H9 (cell line): Measurements from ENCODE around the gene ZDHHC1. TPM values are rescaled to one million over a fixed set of nuclear protein-coding genes. Genes with fewer than 3 reads are reported as not detected.

Experiments
- DNase-seq: peaks from one replicate; pipeline ENCODE4 v3.0.0-alpha.2; 2017
- H2AFZ ChIP-seq: one replicate; pipeline ENCODE4 v1.6.1; 2013; ENCODE audit warnings: mild to moderate bottlenecking, low read length, control low read depth, moderate library complexity
- H2AK5ac ChIP-seq: 2 replicates; pipeline ENCODE4 v1.6.1; 2013; ENCODE audit warnings: low read length, control low read depth, mixed read lengths; ENCODE audit not compliant: insufficient read length
- H2BK120ac ChIP-seq: one replicate; pipeline ENCODE4 v1.6.1; 2013; ENCODE audit warnings: low read depth, mild to moderate bottlenecking, low read length, control low read depth, inconsistent platforms; ENCODE audit not compliant: poor library complexity, severe bottlenecking
- H2BK12ac ChIP-seq: 2 replicates; pipeline ENCODE4 v1.6.1; 2013; ENCODE audit warnings: low read length, control low read depth, mixed read lengths, low read depth; ENCODE audit not compliant: insufficient read length
- H2BK15ac ChIP-seq: 2 replicates; pipeline ENCODE4 v1.6.1; 2013; ENCODE audit warnings: low read depth, low read length, control low read depth
- H2BK20ac ChIP-seq: one replicate; pipeline ENCODE4 v1.6.1; 2013; ENCODE audit warnings: low read depth, mild to moderate bottlenecking, low read length, control low read depth, inconsistent platforms; ENCODE audit not compliant: poor library complexity, severe bottlenecking
- H2BK5ac ChIP-seq: 2 replicates; pipeline ENCODE4 v1.6.1; 2013; ENCODE audit warnings: low read length, control low read depth, mixed read lengths; ENCODE audit not compliant: insufficient read length
- H3K14ac ChIP-seq: 2 replicates; pipeline ENCODE4 v1.6.1; 2013; ENCODE audit warnings: low read length, control low read depth; ENCODE audit not compliant: insufficient read depth
- H3K18ac ChIP-seq: 2 replicates; pipeline ENCODE4 v1.6.1; 2013; ENCODE audit warnings: low read depth, mild to moderate bottlenecking, mixed read lengths, low read length, control low read depth; ENCODE audit not compliant: insufficient read length
- H3K23ac ChIP-seq: 2 replicates; pipeline ENCODE4 v1.6.1; 2013; ENCODE audit warnings: low read length, control low read depth, mixed read lengths, low read depth; ENCODE audit not compliant: insufficient read length
- H3K23me2 ChIP-seq: 2 replicates; pipeline ENCODE4 v1.6.1; 2013; ENCODE audit warnings: low read depth, mild to moderate bottlenecking, mixed read lengths, low read length, control low read depth; ENCODE audit not compliant: insufficient read length, poor library complexity, severe bottlenecking
- H3K27ac ChIP-seq: 2 replicates; pipeline ENCODE4 v1.5.1; 2013; ENCODE audit warnings: low read length, control low read depth, mixed read lengths, low read depth; ENCODE audit not compliant: insufficient read length
- H3K27me3 ChIP-seq: 2 replicates; pipeline ENCODE4 v1.6.1; 2013; ENCODE audit warnings: low read length, control low read depth, inconsistent platforms; ENCODE audit not compliant: insufficient read depth
- H3K4ac ChIP-seq: 2 replicates; pipeline ENCODE4 v1.6.1; 2013; ENCODE audit warnings: low read depth, mild to moderate bottlenecking, control low read depth, inconsistent platforms, low read length, moderate library complexity
- H3K4me1 ChIP-seq: 2 replicates; pipeline ENCODE4 v1.6.1; 2013; ENCODE audit warnings: low read length, control low read depth, inconsistent platforms; ENCODE audit not compliant: insufficient read depth
- H3K4me2 ChIP-seq: 2 replicates; pipeline ENCODE4 v1.6.1; 2013; ENCODE audit warnings: low read length, control low read depth, mixed read lengths; ENCODE audit not compliant: insufficient read length, insufficient read depth
- H3K56ac ChIP-seq: 2 replicates; pipeline ENCODE4 v1.6.1; 2013; ENCODE audit warnings: low read depth, mild to moderate bottlenecking, mixed read lengths, low read length, control low read depth; ENCODE audit not compliant: insufficient read length
- H3K79me1 ChIP-seq: 2 replicates; pipeline ENCODE4 v1.6.1; 2013; ENCODE audit warnings: low read depth, mild to moderate bottlenecking, moderate library complexity, low read length, control low read depth, inconsistent platforms; ENCODE audit not compliant: insufficient read depth, poor library complexity, severe bottlenecking
- H3K79me2 ChIP-seq: 2 replicates; pipeline ENCODE4 v1.6.1; 2013; ENCODE audit warnings: low read length, control low read depth, inconsistent platforms; ENCODE audit not compliant: insufficient read depth
- H3K9ac ChIP-seq: 2 replicates; pipeline ENCODE4 v1.6.1; 2013; ENCODE audit warnings: low read length, control low read depth, mixed read lengths; ENCODE audit not compliant: insufficient read length; ENCODE audit errors: extremely low read depth
- H3K9me3 ChIP-seq: one replicate; pipeline ENCODE4 v1.6.1; 2013; ENCODE audit warnings: low read depth, low read length, inconsistent platforms; ENCODE audit not compliant: control insufficient read depth
- H3T11ph ChIP-seq: one replicate; pipeline ENCODE4 v1.6.1; 2013; ENCODE audit warnings: mild to moderate bottlenecking, low read length, control low read depth, inconsistent platforms
- H4K20me1 ChIP-seq: one replicate; pipeline ENCODE4 v1.6.1; 2013; ENCODE audit not compliant: control insufficient read depth, insufficient read length, insufficient read depth
- H4K5ac ChIP-seq: 2 replicates; pipeline ENCODE4 v1.6.1; 2013; ENCODE audit warnings: low read depth, mild to moderate bottlenecking, mixed read lengths, low read length, control low read depth; ENCODE audit not compliant: insufficient read length
- H4K8ac ChIP-seq: replicated peaks from 2 replicates; pipeline ENCODE4 v1.6.1; 2013; ENCODE audit warnings: low read length, control low read depth, mixed read lengths, low read depth; ENCODE audit not compliant: insufficient read length
- H4K91ac ChIP-seq: 2 replicates; pipeline ENCODE4 v1.6.1; 2013; ENCODE audit warnings: low read depth, mild to moderate bottlenecking, moderate library complexity, mixed read lengths, low read length, control low read depth; ENCODE audit not compliant: insufficient read length
- H3K27ac Mint-ChIP-seq, 3 experiments: 2 replicates in 2 of 3; 3 replicates in 1 of 3; pipeline ENCODE4 v1.8.0; 2020 to 2021; ENCODE audit warnings: mixed read lengths in 3 of 3, mild to moderate bottlenecking in 1 of 3, moderate library complexity in 1 of 3
- H3K27me3 Mint-ChIP-seq: 2 replicates; pipeline ENCODE4 v1.8.0; 2021; ENCODE audit warnings: low read depth, mild to moderate bottlenecking, moderate library complexity, mixed read lengths
- H3K36me3 Mint-ChIP-seq, 3 experiments: 2 replicates in 2 of 3; 3 replicates in 1 of 3; pipeline ENCODE4 v1.8.0; 2020 to 2021; ENCODE audit warnings: low read depth in 3 of 3, mixed read lengths in 3 of 3; ENCODE audit not compliant: insufficient read depth in 1 of 3
- H3K4me1 Mint-ChIP-seq, 2 experiments: 2 replicates each; pipeline ENCODE4 v1.8.0; 2020; ENCODE audit warnings: mixed read lengths in 2 of 2
- H3K4me3 Mint-ChIP-seq, 2 experiments: 2 replicates in 1 of 2; 3 replicates in 1 of 2; pipeline ENCODE4 v1.8.0; 2020 to 2021; ENCODE audit warnings: mild to moderate bottlenecking in 2 of 2, mixed read lengths in 2 of 2, moderate library complexity in 1 of 2
- H3K9me3 Mint-ChIP-seq, 2 experiments: 2 replicates in 1 of 2; 3 replicates in 1 of 2; pipeline ENCODE4 v1.8.0; 2020; ENCODE audit warnings: mild to moderate bottlenecking in 2 of 2, mixed read lengths in 2 of 2, moderate library complexity in 1 of 2
- WGBS: extraction: QIAGEN DNeasy Blood & Tissue Kit; methylation state at CpG from one replicate; pipeline ENCODE4 v1.1.7; 2013; ENCODE audit warnings: missing lambda C conversion rate, low lambda C conversion rate, mixed read lengths; ENCODE audit not compliant: insufficient read length; ENCODE audit errors: extremely low coverage; 5-methylcytosine and 5-hydroxymethylcytosine counted together
- total RNA-seq: library from RNA; stranded (reverse); gene quantifications from 2 replicates; pipeline ENCODE4 v1.2.1, GENCODE V29; 2021
- TF ChIP-seq, protein P1 (sequence below): fragments of 200-600 bp; sonication (generic); conservative IDR thresholded peaks from 3 replicates; pipeline ENCODE4 v1.8.0; 2021; ENCODE audit warnings: antibody characterized with exemption, mild to moderate bottlenecking

The ZDHHC1 gene
- total RNA-seq, 1 experiment from 2014 or later = 3.7 TPM

DNA sequence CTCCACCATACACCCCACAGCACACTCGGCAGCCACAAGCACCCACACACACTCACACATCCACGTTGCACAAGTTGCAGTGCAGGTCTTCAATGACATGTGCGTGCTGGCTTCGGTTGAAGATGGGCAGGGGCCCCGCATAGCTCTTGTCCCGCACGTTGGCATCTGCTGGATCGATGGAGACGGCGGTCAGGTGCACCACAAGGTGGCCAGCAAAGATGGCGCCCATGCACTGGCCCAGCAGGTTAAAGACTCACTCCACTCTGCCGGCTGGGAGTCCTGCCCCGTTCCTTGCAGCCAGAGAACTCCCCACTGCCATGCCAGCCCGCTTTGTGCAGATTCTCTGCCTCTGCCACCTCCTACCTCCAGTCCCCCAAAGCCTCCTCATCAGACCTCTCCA lies 15.4 kb downstream of the ZDHHC1 start:
- WGBS = no CpG with 5 or more reads among the region's 14 CpGs
- H3K56ac ChIP-seq = no peak overlapping the region
- no peak overlapping the region for H2BK120ac ChIP-seq
- peaks cover 2% of the 10 kb centered on the region; the same call in 1 of the 2 replicates for H3K4me1 ChIP-seq
- H3K4ac ChIP-seq = no peak overlapping the region
- H3K23ac ChIP-seq = no peak overlapping the region
- H4K5ac ChIP-seq = no peak overlapping the region
- no peaks in the 10 kb centered on the region for H3K9me3 Mint-ChIP-seq
- H3T11ph ChIP-seq = no peak overlapping the region
- no peaks in the 10 kb centered on the region for H3K79me1 ChIP-seq
- no peak overlapping the region for H3K18ac ChIP-seq
- peaks cover 0 to 1% (median 0%) of the 10 kb centered on the region in 3 experiments; a peak in 1 of 7 replicates for H3K36me3 Mint-ChIP-seq
- H3K27me3 Mint-ChIP-seq = peaks cover 42% of the 10 kb centered on the region
- no peak overlapping the region for H4K91ac ChIP-seq
- no peak overlapping the region for H2BK15ac ChIP-seq
- no peak overlapping the region for H2BK12ac ChIP-seq
- H3K9ac ChIP-seq = no peak overlapping the region
- H4K20me1 ChIP-seq = peaks cover 2% of the 10 kb centered on the region
- H3K4me3 Mint-ChIP-seq = no peak overlapping the region
- H3K27ac ChIP-seq = no peak overlapping the region
- H3K27ac Mint-ChIP-seq = no peak overlapping the region; a peak in 1 of 7 replicates
- TF ChIP-seq, protein P1, sequence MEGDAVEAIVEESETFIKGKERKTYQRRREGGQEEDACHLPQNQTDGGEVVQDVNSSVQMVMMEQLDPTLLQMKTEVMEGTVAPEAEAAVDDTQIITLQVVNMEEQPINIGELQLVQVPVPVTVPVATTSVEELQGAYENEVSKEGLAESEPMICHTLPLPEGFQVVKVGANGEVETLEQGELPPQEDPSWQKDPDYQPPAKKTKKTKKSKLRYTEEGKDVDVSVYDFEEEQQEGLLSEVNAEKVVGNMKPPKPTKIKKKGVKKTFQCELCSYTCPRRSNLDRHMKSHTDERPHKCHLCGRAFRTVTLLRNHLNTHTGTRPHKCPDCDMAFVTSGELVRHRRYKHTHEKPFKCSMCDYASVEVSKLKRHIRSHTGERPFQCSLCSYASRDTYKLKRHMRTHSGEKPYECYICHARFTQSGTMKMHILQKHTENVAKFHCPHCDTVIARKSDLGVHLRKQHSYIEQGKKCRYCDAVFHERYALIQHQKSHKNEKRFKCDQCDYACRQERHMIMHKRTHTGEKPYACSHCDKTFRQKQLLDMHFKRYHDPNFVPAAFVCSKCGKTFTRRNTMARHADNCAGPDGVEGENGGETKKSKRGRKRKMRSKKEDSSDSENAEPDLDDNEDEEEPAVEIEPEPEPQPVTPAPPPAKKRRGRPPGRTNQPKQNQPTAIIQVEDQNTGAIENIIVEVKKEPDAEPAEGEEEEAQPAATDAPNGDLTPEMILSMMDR = no peak
- no peak overlapping the region for H2AFZ ChIP-seq
- no peaks in the 10 kb centered on the region for H3K9me3 ChIP-seq
- H3K23me2 ChIP-seq = no peaks in the 10 kb centered on the region
- no peak overlapping the region for H2BK5ac ChIP-seq
- H3K4me1 Mint-ChIP-seq = peaks cover 26 to 36% of the 10 kb centered on the region in 2 experiments
- H3K79me2 ChIP-seq = no peaks in the 10 kb centered on the region
- H3K14ac ChIP-seq = no peak overlapping the region
- H4K8ac ChIP-seq = no peak overlapping the region
- H2BK20ac ChIP-seq = no peak overlapping the region
- no peaks in the 10 kb centered on the region; the same call in 1 of the 2 replicates for H3K27me3 ChIP-seq
- H2AK5ac ChIP-seq = no peak overlapping the region
- DNase-seq = no peak
- no peak overlapping the region for H3K4me2 ChIP-seq
